ENCODE data around the gene APOB.

GRCh38 chr2:21084401-21084800, 40.5 kb upstream of the APOB start:
- TF ChIP-seq POLR2A (IDR thresholded peaks at IDR 0.05), result no peak
- TF ChIP-seq, protein P1, sequence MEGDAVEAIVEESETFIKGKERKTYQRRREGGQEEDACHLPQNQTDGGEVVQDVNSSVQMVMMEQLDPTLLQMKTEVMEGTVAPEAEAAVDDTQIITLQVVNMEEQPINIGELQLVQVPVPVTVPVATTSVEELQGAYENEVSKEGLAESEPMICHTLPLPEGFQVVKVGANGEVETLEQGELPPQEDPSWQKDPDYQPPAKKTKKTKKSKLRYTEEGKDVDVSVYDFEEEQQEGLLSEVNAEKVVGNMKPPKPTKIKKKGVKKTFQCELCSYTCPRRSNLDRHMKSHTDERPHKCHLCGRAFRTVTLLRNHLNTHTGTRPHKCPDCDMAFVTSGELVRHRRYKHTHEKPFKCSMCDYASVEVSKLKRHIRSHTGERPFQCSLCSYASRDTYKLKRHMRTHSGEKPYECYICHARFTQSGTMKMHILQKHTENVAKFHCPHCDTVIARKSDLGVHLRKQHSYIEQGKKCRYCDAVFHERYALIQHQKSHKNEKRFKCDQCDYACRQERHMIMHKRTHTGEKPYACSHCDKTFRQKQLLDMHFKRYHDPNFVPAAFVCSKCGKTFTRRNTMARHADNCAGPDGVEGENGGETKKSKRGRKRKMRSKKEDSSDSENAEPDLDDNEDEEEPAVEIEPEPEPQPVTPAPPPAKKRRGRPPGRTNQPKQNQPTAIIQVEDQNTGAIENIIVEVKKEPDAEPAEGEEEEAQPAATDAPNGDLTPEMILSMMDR (IDR thresholded peaks at IDR 0.05), result no peak

Measured in breast epithelium (tissue), 3 donors.